HL-60/S4 (cell line): Measurements from ENCODE around the gene MPL.

Source experiments
- in situ Hi-C: fragments of 300-500 bp; cut with MboI; formaldehyde crosslinking; loops from 2 replicates; pipeline ENCODE4 v1.14.3; 2022; ENCODE audit warnings: low sequenced_read_pairs

The MPL gene

GRCh38 chr1:43305926-43306687 lies 31.5 kb upstream of the MPL start:
- in situ Hi-C loops, result no loop called here

DNA sequence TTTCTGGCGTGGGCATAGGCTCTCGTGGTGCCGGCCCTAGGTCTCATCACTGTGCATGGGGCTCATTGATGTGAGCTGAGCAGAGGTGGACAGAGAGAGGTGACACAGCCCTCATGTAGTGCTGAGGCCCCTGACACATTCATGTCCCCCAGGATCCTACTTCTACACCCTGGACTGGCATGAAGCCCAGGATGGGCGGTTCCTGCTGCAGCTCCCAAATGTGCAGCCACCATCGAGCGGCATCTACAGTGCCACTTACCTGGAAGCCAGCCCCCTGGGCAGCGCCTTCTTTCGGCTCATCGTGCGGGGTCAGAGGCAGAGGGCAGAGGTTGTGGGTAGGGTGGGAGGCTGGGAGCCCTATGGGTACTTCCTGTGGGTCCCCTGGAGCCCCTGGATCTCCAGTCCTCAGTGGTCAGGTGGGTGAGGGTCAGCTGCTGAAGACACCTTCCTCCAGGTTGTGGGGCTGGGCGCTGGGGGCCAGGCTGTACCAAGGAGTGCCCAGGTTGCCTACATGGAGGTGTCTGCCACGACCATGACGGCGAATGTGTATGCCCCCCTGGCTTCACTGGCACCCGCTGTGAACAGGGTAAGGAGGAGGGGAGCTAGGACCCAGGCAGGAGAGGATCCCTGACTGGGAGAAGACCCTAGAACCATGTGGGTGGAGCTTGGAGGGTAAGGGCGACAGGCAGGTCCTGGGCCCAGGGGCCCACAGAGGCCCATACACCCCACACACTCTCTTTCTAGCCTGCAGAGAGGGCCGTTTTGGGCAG lies 30.7 kb upstream of the MPL start:
- in situ Hi-C loops, result no loop called here

- in situ Hi-C loops, result no loop called here
Observed at GRCh38 chr1:43307458-43308158, 30.0 kb upstream of the MPL start.

- in situ Hi-C loops, result no loop called here
Observed at GRCh38 chr1:43308635-43309404, 28.8 kb upstream of the MPL start.

- in situ Hi-C loops, result no loop called here
Observed at GRCh38 chr1:43309405-43310025, 28.1 kb upstream of the MPL start.

- in situ Hi-C loops, result no loop called here
Observed at GRCh38 chr1:43311521-43311920, 26.1 kb upstream of the MPL start.

DNA sequence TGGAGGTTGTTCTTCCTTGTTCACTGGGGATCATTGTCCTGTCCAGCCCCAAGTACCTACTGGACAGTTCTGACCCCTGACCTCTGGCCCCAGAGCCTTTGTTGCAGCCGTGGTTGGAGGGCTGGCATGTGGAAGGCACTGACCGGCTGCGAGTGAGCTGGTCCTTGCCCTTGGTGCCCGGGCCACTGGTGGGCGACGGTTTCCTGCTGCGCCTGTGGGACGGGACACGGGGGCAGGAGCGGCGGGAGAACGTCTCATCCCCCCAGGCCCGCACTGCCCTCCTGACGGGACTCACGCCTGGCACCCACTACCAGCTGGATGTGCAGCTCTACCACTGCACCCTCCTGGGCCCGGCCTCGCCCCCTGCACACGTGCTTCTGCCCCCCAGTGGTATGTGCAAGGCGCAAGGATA lies 25.4 kb upstream of the MPL start:
- in situ Hi-C loops, result no loop called here

- in situ Hi-C loops, result no loop called here
Observed at GRCh38 chr1:43312663-43313515, 24.7 kb upstream of the MPL start.

DNA sequence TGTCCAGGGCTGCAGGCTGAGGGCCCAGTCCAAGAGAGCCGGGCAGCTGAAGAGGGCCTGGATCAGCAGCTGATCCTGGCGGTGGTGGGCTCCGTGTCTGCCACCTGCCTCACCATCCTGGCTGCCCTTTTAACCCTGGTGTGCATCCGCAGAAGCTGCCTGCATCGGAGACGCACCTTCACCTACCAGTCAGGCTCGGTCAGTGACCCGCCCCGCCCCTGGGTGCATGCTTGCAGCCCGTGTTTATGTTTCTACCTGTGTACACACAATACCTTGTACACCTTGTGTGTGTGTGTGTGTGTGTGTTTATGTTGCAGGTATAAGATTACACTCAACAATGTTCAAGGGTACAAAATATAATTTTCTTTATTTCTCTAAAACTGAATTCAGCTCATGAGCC lies 23.8 kb upstream of the MPL start:
- in situ Hi-C loops, result no loop called here

- in situ Hi-C loops, result no loop called here
Observed at GRCh38 chr1:43314233-43314632, 23.4 kb upstream of the MPL start.

GRCh38 chr1:43315481-43315880 lies 22.1 kb upstream of the MPL start:
- in situ Hi-C loops, result no loop called here

GRCh38 chr1:43315963-43316737 lies 21.5 kb upstream of the MPL start:
- in situ Hi-C loops, result no loop called here

GRCh38 chr1:43316738-43317520 lies 20.7 kb upstream of the MPL start:
- in situ Hi-C loops, result no loop called here

- in situ Hi-C loops, result no loop called here
Observed at GRCh38 chr1:43317817-43318471, 19.7 kb upstream of the MPL start.

DNA sequence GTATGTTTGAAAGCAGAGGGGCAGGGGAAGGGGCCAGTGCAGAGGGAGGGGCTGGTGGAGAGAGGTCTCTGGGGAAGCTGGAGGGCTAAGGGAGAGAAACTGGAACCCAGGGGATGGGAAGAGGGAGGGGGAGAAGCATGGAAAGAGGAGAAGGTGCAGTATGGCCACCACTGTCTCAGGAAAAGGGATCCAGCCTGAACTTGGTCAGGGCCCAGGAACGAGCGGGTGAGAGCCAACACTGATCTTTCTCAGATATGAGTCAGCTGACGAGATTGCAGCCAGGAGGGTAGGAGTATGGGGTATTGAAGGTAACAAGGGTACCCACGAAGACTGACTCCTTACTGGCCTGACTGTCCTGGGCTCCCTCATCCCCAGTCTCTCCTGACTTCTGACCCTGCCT lies 18.8 kb upstream of the MPL start:
- in situ Hi-C loops, result no loop called here

GRCh38 chr1:43319288-43319687 lies 18.3 kb upstream of the MPL start:
- in situ Hi-C loops, result no loop called here

DNA sequence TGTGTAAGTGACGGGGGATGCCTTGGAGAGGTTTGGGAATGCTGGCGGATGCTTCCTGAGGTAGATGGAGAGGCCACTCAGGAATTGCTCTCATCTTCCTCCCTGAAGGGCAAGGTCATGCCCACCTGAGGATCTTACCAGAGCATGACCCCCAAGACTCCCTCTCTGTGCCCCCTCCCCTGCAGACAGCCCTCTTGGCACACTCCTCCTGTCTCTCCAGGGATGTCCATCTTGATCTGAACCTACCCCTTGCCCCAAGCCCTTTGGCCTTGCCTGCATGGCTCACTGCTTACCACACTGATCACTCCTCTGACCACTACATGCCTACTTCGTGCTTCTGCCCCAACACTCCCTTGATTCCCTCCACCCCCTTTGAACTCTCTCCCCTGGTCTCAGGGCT lies 17.9 kb upstream of the MPL start:
- in situ Hi-C loops, result no loop called here
